ENCODE measurements around the gene KEL.

KEL gene

DNA sequence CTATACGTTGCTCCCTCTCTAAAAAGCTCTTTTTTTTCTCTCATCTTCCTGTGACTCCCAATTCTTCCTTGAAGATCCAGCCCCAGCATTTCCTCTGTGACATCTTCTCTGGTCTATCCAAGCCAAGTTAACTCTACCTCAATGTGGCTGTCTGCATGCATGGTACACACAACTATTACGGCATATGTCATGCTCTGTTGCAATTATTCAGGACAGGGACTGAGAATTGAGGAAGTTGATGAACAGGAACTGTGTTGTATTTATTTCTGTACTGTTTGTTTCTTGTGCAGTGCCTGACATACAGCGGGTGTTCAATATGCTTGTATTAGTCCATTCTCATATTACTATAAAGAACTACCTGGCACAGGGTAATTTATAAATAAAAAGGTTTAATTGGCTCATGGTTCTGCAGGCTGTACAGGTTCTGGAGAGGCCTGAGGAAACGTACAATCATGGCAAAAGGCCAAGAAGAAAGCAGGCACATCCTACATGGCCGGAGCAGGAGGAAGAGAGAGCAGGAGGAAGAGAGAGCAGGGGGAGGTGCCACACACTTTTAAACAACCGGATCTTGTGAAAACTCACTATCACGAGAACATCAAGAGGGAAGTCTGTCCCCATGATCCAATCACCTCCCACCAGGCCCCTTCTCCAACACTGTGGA lies 34.9 kb downstream of the KEL start:
- DNase-seq, result no peak

DNA sequence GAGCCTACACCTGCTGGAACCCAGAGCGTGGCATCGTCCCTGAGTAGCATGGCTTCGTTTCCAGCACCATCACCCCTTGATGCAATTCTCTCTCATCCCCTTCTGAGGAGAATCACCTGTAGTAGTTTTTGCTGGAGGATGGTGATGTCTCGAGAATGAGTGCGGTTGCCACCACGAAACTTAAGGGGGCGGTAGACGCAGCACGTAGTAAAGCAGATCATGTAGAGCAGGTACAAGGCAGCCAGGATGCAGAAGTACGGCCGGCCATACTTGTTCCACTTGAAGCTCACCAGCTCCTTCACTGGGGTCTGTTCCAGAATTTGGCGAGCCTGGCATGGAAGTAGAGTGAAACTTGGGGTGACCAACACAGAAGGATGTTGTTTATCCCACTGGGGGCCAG lies 36.8 kb downstream of the KEL start:
- no peak for DNase-seq

DNA sequence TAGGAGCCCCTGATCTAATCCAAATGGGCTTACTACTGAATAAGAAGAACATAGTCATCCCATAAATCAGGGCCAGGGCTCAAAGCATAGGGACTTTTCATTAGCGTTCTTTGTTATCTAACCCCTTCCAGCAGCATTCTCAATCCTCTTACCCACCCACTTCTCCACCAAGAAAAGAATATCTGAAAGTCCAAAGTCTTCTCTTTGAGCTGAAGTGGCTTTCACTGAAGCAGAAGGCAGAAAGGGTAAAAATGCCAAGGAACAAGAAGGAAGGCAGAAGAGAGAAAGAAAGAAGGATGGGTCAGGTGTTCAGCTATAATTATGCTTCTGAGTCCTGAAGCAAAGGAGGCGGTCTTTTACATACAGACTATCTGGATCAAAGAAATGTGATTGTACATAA lies 38.8 kb downstream of the KEL start:
- DNase-seq, result no peak

DNA sequence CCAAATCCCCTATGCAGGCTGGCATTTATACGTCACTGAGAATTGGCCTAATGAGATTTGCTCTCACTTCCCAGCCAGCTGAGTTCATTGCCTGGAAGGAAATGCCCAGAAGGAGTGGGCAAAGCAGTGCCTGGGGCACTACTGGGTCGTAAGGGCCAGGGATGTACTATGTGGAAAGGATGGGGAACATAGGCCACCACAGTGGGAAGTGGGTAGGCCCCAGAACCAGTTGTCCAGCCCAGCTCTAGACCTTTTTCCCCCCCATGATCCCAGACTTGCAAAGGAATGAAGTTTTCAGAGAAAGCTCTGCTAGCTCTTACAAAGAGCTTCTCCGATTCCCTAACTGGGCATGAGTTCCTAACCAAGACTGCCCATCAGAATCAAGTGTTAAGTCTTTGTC lies 42.5 kb downstream of the KEL start:
- no peak for DNase-seq

DNA sequence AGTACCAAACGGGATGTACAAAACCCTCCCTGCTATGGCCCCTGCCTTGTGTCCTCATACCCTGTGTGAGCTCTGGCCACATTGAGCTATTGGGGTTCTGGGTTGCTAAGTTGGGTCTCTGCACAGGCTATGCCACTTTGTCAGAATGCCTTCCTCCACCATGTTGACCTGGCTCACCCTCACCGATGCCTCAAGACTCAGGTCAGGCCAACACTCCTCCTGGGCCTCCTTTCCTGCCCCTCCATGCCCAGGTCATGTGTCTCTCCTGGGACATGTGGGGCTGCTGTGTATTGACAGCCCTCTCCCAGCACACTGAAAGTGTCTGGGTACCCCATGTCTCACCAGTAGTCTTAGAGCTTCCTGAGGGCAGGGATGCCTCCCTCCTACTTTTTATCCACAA lies 43.3 kb downstream of the KEL start:
- no peak for DNase-seq

DNA sequence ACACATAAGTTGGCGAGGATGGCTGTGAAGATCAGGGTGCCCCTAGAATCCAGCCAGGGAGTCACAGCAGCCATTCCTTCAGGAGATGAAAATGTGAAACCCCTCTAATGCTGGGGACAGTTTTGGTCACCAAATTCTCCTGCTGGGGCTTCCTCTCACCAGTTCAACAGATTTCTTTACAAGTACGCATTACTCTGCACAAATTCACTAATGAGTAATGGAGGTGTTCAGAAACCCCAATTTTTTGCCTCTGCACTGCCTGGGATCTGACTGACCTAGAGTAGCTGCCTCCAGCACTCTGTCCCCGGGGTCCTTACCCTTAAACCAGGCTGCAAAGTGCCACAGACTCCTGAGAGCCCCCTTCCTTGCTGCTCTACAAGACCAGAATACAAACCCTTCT lies 44.7 kb downstream of the KEL start:
- DNase-seq, result no peak

DNA sequence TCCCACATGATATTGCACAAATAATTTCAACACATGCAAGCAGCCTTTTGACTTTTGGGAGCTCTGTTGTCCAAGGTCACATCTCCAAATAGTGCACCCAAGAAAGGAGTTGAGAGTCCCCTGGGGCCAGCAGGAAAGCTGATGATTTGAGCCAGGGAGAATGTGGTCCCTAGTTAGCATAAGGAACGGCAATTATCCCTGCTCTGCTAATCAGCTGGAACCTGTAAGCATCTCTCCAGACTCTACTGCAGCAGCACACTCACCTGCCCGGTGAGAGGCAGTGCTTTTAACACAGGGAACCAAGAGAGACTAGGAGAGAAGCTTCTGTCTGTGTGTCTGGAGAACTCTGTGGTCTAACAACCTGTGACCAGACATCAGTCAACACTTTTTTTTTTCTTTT lies 45.7 kb downstream of the KEL start:
- DNase-seq, result no peak

DNA sequence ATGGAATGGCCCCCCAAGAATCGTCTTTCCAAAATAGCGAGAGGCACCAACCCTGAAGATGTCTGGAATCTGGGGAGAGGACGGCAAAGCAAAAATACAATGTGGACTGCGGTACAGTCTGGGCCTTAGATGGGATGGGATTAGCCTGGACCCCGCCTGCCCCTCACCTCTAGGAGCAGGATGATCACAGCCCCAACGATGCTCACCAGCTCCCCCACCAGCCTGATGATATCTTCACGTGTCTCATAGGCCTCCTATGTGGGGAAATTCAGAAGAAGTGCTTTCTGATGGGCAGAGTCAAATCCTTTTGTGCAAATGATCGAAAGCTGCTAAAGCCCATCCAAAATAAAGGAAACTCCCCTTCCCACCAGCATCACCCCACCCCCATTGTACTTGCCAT lies 46.8 kb downstream of the KEL start:
- DNase-seq, result no peak

DNA sequence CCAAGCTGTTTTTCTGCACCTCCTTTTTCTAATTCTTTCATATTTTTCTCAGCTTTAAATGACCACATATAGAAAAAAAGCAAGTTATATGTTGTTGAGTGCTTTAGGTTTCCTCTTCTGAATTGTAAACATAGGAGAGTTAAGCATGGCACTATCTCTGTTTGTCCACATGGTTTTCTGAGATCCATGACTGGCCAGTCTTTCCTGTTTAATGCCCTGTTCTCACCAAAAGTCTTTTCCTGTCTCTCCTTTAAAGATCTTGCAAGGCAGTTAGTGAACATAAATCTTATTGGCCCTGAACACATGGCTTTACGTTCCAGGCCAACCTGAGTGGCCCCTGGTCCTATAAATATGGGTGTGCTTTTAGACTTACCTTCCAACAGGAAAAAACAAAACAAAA lies 48.0 kb downstream of the KEL start:
- no peak for DNase-seq

DNA sequence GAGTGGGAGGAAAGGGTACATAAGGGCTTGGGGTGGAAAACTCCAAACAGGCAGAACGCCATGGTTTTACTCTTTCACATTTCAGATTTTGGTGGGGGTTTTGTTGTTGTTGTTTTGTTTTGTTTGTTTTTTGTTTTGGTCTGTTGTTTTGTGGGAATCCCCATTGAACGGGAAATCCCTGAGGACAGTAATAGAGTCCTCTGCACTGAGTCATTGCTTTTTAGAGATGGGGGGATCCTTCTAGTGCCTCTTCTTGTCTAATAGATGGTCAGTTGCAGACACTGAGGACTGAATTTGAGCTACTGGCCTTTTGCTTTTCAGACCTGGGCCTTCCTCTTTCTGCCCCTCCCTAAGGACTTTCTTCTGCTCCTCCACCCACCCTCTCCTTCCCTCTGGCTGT lies 48.6 kb downstream of the KEL start:
- DNase-seq, result no peak

DNA sequence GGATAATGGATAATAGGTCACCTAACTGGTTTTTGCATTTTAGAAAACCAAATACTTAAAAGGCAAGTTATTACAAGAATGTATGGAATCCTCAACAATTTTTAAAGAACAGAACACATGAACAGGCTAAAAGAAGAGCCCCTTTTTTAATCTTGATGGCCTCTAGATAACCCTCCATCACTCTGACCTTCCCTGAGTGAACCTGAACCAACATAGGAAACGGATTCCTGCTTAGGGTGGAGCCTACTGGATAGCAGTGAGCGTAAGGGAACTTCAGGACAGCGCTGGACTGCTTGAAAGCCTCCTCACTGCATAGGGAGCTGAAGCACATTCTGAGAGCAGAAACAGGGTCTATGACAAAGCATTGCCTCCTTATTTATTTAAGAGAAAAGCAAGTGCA lies 49.1 kb downstream of the KEL start:
- no peak for DNase-seq

DNA sequence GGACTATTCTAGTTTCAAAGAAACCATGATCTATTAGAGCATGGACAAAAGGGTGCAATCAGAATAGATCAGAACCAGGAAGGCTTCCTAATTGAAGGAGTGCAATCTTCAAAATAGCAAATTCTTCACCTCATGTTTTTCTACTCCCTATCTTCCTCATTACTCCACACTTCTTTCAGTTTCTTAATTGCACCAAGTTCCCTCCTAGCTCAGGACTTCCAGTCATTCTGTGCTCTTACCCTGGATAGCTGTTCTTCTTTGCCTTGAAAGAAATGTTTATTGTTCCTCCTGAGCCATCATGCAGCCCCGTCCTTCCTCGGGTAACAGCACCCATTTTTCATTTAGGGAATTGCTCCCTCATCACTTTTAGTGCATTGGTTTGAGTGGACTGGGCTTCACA lies 51.7 kb downstream of the KEL start:
- DNase-seq, result no peak

DNA sequence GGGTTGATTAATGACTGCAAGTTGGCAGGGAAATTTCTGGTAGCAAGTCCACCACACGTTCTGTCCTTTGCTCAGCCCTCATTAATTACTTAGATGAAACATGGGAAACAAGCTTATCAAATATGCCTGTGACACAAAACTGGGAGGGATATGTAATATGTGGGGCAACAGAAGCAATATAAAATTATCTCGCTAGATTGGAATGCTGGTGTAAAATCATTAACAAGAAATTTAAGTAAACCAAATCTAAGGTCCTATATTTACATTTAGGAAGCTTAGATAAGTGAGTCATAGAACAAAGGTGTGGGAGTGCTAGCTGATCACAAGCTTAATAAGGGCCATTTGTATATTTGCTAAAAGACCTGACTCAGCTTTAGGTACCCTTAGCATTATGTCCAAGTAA lies 52.1 kb downstream of the KEL start:
- no peak for DNase-seq

DNA sequence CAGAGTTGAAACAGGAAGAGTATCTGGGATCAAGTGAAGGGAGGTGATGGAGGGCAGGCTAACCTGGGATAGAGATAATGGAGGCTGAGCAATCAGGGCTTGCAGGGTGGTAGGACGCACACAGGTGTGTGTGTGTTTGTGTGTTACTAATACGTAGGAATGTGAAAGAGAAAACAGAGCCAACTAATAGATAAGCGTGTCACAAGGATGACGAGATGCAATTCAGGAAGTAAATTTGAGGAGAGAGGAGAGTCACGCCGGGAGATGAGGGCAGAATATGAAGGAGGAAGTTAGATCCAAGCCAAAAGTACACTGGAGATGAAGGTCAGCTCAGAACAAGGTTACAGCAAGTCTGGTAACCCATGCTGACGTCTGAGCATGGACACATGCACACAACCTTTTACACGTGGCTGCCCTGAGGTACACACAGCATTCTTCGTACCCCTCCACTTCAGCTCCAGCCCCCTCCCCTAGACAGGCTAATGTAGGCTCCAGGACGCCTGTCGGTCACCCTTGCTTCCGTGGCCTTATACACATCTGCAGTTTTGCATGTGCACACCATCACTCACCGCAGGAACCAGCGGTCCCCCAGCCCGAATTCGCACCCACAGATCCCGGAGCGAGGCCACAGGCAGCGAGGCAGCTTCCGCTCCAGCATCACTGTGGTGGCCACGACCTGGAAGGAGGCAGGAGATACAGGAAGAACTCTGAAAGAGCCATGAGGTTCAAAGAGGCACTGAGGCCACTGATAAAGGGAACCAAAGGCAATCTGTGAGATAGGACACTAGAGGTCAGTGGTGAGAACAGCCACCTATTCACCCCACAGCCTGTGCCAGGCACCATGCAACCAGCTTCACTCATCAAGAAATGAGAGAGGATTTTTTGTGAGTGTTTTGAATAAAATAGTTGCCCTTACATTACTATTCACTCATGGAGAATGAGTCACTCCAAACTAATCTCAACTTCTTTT lies 53.0 kb downstream of the KEL start:
- no peak for DNase-seq

DNA sequence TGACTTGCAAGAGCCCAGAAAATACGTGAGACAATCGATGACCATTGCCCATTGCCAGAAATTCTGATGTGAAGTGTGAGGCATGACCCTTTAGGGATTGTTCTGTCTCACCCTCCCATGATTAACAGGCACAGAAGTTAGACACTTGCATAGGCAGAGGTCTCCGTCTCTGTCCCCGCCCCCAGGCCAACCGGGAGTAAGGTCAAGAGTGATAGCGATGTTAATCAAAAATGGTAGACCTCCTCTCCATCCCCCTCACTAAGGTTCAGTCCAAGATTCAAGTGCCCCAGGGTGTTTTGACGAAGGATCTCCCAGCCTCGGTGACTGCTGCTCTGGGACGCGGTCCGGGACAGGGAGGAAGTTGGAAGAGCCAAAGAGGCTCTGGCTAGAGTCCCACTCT lies 53.9 kb downstream of the KEL start:
- no peak for DNase-seq

DNA sequence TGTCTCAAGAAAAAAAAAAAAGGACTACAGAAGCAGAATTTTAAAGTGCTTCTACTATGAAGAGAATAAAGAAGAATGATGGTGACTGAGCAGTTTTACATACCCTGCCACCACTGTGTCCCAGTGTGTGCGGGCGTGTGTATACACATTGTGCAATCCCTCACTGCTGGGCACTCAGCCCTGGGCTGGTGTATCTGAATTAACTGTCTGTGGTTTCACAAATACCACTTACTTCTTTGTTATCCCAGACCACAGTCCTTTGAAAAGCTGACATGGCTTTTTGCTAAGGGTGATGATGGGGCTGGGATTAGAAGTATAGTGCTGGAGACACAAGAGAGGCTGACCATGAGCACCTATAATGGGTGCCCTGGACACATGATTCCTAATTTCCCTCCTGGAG lies 55.5 kb downstream of the KEL start:
- DNase-seq, result no peak

DNA sequence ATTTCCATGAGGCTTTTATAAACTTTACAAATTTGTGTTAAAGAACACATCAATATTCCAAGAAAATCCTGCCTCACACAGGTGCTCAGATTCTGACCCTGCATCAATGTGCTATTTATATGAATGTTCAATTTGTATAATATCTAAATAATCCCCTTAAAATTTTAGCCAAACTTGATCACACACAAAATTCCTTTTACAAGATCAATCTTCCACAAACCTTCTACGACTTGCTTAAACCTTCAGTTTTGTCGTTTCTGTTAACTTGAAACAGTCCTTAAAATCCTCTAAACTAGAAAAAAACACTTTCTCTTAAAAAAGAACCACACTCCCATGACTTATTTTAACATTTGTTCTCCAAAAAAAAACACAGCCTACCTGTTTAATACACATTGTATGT lies 56.4 kb downstream of the KEL start:
- DNase-seq, result no peak

DNA sequence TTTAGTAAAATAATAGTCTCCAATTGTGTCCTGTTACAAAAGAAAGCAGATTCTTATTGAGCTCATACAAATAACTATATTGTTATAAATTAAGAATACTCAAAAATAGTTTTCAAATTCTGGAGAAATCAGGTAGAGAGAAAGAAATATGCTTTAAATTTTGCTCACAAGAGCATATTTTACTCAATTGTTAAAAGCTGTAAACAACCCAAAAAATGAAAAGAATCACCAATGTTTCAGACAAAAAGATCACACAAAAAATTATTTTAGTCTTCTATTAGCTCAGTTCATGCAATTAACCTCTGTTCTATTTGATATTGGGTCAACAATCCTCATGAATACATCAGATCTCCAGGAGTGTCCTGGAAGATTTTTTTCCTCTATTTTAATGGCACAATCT lies 58.0 kb downstream of the KEL start:
- no peak for DNase-seq

DNA sequence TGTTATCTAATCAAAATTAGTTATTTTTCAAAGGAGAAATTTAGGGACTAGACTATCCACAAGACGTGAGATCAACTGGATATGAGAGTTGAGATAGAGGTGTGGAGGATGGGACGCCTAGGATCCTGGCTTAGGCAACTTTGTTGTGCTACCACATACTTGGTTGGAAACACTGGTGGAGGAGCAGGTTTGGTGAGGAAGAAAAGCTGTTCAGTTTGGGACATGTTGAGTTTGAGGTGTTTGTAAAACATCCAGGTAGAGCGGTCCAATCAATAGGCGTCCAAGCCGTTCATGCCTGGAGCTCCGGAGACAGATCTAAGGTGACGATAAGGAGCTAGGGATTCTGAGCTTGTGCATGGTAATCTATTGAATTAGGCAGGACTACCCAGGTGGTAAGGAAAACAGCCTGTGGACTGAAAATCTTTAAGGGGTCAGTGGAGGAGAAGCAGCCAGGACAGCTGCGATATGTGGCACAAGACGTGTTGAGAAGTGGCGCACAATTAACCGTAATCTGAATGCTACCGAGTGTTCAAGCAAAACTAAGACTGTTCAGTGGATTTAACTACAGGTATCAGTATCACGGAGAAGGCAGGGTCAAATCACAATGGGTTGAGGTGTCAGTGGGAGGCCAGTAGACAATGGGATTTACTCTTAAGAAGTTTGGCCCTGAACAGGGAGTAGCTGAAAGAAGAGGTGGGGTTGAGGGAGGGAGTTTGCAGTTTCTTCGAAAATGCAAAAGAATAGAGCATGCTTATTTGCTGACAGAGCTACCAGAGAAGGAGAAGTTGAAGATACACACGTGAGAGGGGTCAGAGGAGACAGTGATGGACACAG lies 60.5 kb downstream of the KEL start:
- no peak for DNase-seq

DNA sequence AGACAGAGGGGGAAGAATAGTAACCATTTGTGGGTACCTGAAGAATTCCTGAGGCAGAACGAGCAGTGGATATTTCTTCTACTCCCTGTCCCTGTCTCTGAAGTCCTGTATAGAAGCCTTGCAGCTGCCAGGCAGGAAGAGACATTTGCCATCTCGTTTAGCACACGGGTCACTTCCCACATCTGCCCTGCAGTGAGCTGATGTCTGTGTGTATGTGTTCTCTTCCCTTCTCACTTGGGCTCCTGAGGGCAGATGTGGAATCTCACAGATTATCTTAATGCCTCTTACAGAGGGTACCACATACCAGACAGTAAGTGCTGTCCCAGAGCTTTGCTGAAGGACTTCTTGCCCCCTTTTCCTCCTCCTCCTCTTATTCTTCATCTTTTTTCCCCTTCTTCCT lies 62.5 kb downstream of the KEL start:
- DNase-seq, result no peak

DNA sequence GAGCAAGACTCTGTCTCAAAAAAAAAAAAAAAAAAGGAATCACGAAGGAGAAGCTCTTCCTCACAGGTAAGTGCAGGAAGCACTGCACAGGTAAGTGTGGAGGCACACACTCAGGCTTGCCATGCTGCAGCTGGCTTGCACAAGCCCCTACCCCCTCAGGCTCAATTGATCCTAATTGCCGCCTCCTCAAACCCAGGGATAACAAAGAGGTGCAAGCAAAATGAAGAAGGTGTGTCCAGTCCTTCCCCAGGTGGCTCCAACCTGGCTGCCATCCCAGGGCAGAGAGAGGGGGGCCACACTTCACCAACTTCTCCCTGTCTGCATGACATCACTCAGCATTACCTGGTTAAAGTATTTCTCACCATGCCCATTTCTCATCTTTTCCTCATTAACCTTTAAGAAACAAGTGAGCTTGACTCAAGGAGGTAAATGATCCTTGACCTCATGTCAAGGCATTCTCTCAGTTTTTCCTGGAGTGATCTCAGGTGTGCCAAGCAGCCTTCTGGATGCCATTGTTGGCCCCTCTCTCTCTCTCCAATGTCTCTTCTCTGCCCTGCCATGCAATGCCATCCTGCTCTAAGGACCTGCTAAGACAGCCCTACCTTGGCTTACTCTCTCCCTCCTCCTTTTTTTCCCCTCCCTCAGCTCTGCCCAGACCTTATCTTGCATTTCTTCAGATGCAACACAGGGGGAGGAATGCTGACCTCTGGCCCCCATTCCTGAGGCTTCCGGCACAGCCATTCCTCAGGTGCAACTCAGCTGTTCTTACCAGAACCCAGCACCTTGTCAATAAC lies 63.6 kb downstream of the KEL start:
- DNase-seq, result peak; percentile 53

DNA sequence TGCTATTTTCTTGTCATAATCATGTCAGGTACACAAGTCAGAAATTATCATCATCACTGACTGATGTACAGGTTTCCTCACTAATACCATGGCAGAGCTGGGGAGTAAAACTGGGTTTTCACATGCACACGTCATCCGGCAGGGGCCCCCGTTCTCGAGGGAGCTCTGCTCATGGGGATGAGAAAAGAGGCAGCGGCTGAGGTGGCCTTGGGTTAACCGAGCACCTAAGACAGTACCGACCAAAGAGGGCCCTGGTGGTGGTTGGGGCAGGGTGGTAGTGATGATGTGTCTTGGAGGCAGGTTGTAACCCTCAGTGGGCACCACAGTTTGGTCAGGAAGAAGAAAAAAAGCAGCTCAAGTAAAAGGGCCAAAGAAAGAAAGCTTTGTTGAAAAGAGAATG lies 64.5 kb downstream of the KEL start:
- no peak for DNase-seq

All from NCI-H69 (cell line).